Thoracic aorta (tissue), 2 donors: ENCODE data around the gene TRAPPC12. TPM values are rescaled to one million over a fixed set of nuclear protein-coding genes. Genes with fewer than 3 reads are reported as not detected.
A peak's percentile ranks its signal among the peaks of the same experiment; 100 is the strongest.

Experiments used
- ATAC-seq: fragments of 150-250 bp; one replicate; pipeline ENCODE4 v1.8.0; 2017; ENCODE audit warnings: low read depth; ENCODE audit not compliant: insufficient number of reproducible peaks, low FRiP score
- DNase-seq: peaks from one replicate; pipeline ENCODE4 v3.0.0-alpha.2; 2020; ENCODE audit warnings: low spot score
- H3K27ac ChIP-seq, 2 donors: fragments of 200-600 bp; sonication (generic); 1 replicate in 1 of 2; 2 replicates in 1 of 2; pipeline ENCODE4 v1.5.1; 2016; ENCODE audit warnings: mild to moderate bottlenecking in 2 of 2, moderate library complexity in 2 of 2
- H3K27me3 ChIP-seq: fragments of 200-600 bp; sonication (generic); replicated peaks from 2 replicates; pipeline ENCODE4 v1.6.0; 2016; ENCODE audit warnings: mild to moderate bottlenecking; ENCODE audit not compliant: insufficient read depth
- H3K36me3 ChIP-seq: fragments of 200-600 bp; sonication (generic); one replicate; pipeline ENCODE4 v1.5.1; 2016
- H3K4me1 ChIP-seq, 2 donors: fragments of 200-600 bp; sonication (generic); 1 replicate in 1 of 2; 2 replicates in 1 of 2; pipeline versions ENCODE4 v1.5.1 to v1.6.0; 2016; ENCODE audit warnings: low read depth in 2 of 2, mild to moderate bottlenecking in 1 of 2; ENCODE audit not compliant: control insufficient read depth in 1 of 2
- H3K4me3 ChIP-seq: fragments of 200-600 bp; sonication (generic); 2 replicates; pipeline ENCODE4 v1.5.1; 2016; ENCODE audit warnings: mild to moderate bottlenecking
- H3K9me3 ChIP-seq: fragments of 200-600 bp; sonication (generic); 2 replicates; pipeline ENCODE4 v1.5.1; 2016
- CTCF ChIP-seq: fragments of 200-600 bp; sonication (generic); IDR thresholded peaks from one replicate; pipeline ENCODE4 v1.5.1; 2019; ENCODE audit warnings: antibody characterized with exemption
- total RNA-seq, 2 donors: library from RNA; depleted of rRNA; stranded (reverse); fragments of >200 nt; gene quantifications; one replicate each; pipeline versions ENCODE4 v1.1.0 to v1.2.3, GENCODE V29; 2016

Gene TRAPPC12
- total RNA-seq, 2 donors from 2014 or later = 121 to 180 TPM

- Histone ChIP-seq H3K4me1 (peaks cover 32 to 71% of the 10 kb centered on the region in 2 donors), H3K27me3 (no peaks in the 10 kb centered on the region), H3K9me3 (no peaks in the 10 kb centered on the region), H3K36me3 (no peaks in the 10 kb centered on the region), H3K27ac (peak overlapping the region; percentile 91 to 97), H3K4me3 (no peak overlapping the region)
- DNase-seq (no peak), ATAC-seq (no peak)
- no peak for TF ChIP-seq CTCF
Observed at GRCh38 chr2:3468296-3468988, 88.9 kb downstream of the TRAPPC12 start.

DNA sequence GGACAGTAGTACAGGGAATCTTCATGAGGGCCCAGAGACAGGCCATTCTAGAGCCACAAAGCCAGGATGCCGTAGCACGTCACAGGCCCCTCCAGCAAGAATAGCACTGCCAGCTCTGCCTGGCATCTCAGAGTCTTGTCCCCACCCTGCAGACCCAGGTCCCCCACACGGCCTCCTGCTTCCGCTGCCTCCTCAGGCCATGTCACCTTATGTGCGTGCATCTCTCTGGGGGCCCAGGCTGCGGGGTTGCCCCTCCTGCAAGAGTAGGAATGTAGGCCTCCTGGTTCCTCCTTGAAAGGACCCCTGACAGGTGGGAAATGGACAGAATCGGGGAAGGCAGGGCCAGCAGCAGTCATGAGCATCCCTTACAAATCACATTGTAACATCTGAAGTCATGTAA is 90.0 kb downstream of the TRAPPC12 start:
- H3K27ac ChIP-seq = peak overlapping the region; percentile 91 to 97

DNA sequence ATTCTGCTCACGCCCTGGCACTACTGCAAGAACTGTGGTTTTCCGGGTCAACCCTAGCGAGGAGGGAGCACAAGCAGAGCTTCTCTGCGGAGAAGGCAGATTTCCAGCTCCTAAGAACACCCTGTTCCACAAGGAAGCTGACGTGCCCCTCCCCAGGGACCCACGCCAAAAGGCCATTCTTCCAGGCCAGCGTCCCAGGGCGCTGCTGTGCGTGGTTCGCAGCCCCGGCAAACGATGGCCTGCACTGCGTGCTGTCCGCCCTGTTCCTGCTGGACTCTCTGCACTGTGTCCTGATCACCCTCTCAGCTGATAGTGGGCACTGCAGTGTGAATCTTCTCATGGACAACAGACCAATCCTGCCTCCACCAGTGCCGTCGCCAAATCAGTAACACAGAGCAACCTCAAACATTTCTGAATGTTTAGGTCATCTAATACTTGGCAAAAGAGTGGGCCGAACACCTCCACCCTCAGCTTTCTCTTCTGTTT is 90.7 kb downstream of the TRAPPC12 start:
- peak; percentile 72 for ATAC-seq
- Histone ChIP-seq H3K27ac (peak overlapping the region; percentile 91 to 97), H3K27me3 (no peaks in the 10 kb centered on the region), H3K4me1 (peaks cover 32 to 70% of the 10 kb centered on the region in 2 donors), H3K4me3 (peak overlapping the region; percentile 57), H3K9me3 (no peaks in the 10 kb centered on the region), H3K36me3 (peaks cover 3% of the 10 kb centered on the region)
- peak; percentile 57 for DNase-seq
- no peak for TF ChIP-seq CTCF

More for the DNA sequence above, 90.0 kb downstream of the TRAPPC12 start:
- TF ChIP-seq CTCF = no peak
- Histone ChIP-seq H3K36me3 (peaks cover 3% of the 10 kb centered on the region), H3K4me3 (no peak overlapping the region), H3K27me3 (no peaks in the 10 kb centered on the region), H3K4me1 (peaks cover 32 to 71% of the 10 kb centered on the region in 2 donors), H3K9me3 (no peaks in the 10 kb centered on the region)
- no peak for ATAC-seq
- DNase-seq = no peak

DNA sequence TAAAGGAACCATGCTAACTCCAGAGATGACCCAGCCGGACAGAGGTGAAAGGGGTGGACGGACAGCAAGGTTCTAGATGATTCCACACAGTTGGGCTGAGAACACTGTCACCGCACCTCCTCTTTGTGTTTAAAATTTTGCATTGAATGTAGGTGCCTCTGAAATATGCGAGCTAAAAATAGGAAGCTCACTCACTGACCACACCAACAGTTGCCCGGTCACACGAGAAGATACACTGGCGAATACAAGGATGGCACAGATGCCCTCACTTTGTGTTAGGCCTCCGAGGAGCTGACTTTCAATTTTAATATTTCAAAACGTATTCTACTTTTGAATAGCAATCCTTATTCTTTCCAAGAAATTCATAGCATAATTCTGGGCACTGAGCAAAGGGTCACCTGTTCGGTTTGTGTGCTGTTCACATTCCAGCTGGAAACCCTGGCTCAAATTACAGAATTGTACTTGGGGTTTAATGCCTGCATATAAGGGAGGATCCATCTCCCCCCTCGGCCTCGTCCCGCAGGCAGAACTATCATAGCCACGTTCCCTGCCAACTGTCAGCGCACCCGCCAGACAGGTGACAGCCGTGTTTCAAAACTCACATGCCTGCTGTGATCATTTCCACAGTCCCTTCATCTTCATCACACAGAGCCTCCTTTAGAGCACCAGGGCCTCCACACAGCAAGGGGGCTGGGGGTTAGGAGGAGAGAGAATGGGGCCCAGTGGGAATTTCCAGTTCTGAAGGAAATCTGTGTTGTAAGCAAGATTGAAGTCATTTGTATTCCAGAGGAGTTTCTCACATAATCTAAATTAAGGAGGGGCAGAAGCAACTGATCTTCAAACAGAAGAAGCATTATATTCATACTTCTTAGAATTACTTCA is 91.6 kb downstream of the TRAPPC12 start:
- Histone ChIP-seq H3K4me3 (peak overlapping the region; percentile 57), H3K27ac (peak overlapping the region; percentile 91 to 97), H3K4me1 (peaks cover 27 to 61% of the 10 kb centered on the region in 2 donors), H3K9me3 (no peaks in the 10 kb centered on the region), H3K27me3 (no peaks in the 10 kb centered on the region), H3K36me3 (peaks cover 3% of the 10 kb centered on the region)
- no peak for TF ChIP-seq CTCF
- DNase-seq (no peak), ATAC-seq (no peak)

DNA sequence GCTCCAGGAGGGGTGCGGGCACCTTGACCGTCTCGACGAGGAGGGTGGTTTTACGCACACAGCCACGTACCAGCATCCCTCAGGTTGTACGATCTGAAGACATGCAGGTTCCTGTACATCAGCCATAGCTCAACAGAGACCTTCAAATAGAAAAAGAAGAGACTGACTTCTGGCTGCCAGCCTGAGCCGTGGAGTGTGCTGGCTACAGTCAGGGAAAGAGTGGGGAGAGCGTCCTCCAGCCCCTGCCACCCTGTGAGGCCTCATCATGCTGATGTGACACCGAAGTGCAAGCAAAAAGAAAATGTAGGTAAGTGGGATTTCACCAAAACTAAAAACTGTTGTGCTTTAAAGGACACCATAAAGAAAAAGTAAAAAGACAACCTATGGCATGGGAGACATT is 92.8 kb downstream of the TRAPPC12 start:
- ATAC-seq (no peak), DNase-seq (no peak)
- H3K27me3 ChIP-seq = no peaks in the 10 kb centered on the region
- H3K4me3 ChIP-seq = no peak overlapping the region
- peaks cover 8% of the 10 kb centered on the region for H3K36me3 ChIP-seq
- peaks cover 24 to 49% of the 10 kb centered on the region in 2 donors for H3K4me1 ChIP-seq
- no peaks in the 10 kb centered on the region for H3K9me3 ChIP-seq
- H3K27ac ChIP-seq = peak overlapping the region; percentile 91 to 97
- TF ChIP-seq CTCF = no peak
